ENCODE data around the gene RPL13. TPM values are rescaled to one million over a fixed set of nuclear protein-coding genes. Genes with fewer than 3 reads are reported as not detected.
A peak's percentile ranks its signal among the peaks of the same experiment; 100 is the strongest.

The RPL13 gene
- total RNA-seq, 3 donors from 2014 or later (not counting 1 experiment from before 2014, with no cell fraction given) = 1,286 to 1,549 (median 1,294) TPM

GRCh38 chr16:89593841-89594240, 33.4 kb downstream of the RPL13 start:
- peak overlapping the region; percentile 58 for H3K4me3 Mint-ChIP-seq
- no peaks in the 10 kb centered on the region for H3K36me3 ChIP-seq (ENCODE audit: control insufficient read depth, insufficient read depth, low read length)
- 29% methylated on average over 13 of the region's 15 CpGs for WGBS (ENCODE audit: insufficient coverage)
- no peaks in the 10 kb centered on the region for H3K9me3 ChIP-seq (ENCODE audit: control insufficient read depth, insufficient read depth, low read length)
- DNase-seq (peak in 1 of 2 donors; percentile 87), ATAC-seq (peak; percentile 82 to 96 (median 89))
- no peaks in the 10 kb centered on the region for H3K9me3 Mint-ChIP-seq
- H3K27ac Mint-ChIP-seq = peak overlapping the region; percentile 54 to 71
- peaks cover 6 to 8% of the 10 kb centered on the region in 2 donors for H3K4me1 Mint-ChIP-seq
- H3K4me3 ChIP-seq (ENCODE audit: low read length) = no peak overlapping the region
- H3K27ac ChIP-seq (ENCODE audit: low read length) = no peak overlapping the region
- intact Hi-C loops (cut with micrococcal nuclease) = no loop called here
- H3K36me3 Mint-ChIP-seq = no peaks in the 10 kb centered on the region
- TF ChIP-seq, protein P1, sequence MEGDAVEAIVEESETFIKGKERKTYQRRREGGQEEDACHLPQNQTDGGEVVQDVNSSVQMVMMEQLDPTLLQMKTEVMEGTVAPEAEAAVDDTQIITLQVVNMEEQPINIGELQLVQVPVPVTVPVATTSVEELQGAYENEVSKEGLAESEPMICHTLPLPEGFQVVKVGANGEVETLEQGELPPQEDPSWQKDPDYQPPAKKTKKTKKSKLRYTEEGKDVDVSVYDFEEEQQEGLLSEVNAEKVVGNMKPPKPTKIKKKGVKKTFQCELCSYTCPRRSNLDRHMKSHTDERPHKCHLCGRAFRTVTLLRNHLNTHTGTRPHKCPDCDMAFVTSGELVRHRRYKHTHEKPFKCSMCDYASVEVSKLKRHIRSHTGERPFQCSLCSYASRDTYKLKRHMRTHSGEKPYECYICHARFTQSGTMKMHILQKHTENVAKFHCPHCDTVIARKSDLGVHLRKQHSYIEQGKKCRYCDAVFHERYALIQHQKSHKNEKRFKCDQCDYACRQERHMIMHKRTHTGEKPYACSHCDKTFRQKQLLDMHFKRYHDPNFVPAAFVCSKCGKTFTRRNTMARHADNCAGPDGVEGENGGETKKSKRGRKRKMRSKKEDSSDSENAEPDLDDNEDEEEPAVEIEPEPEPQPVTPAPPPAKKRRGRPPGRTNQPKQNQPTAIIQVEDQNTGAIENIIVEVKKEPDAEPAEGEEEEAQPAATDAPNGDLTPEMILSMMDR (IDR thresholded peaks at IDR 0.05) = no peak
- peaks cover 20% of the 10 kb centered on the region for H3K4me1 ChIP-seq (ENCODE audit: control insufficient read depth, insufficient read depth, low read length)
- H3K27me3 Mint-ChIP-seq (ENCODE audit: low read depth in 2 of 2) = no peaks in the 10 kb centered on the region
- no peaks in the 10 kb centered on the region for H3K27me3 ChIP-seq (ENCODE audit: control insufficient read depth, insufficient read depth, low read length)

DNA sequence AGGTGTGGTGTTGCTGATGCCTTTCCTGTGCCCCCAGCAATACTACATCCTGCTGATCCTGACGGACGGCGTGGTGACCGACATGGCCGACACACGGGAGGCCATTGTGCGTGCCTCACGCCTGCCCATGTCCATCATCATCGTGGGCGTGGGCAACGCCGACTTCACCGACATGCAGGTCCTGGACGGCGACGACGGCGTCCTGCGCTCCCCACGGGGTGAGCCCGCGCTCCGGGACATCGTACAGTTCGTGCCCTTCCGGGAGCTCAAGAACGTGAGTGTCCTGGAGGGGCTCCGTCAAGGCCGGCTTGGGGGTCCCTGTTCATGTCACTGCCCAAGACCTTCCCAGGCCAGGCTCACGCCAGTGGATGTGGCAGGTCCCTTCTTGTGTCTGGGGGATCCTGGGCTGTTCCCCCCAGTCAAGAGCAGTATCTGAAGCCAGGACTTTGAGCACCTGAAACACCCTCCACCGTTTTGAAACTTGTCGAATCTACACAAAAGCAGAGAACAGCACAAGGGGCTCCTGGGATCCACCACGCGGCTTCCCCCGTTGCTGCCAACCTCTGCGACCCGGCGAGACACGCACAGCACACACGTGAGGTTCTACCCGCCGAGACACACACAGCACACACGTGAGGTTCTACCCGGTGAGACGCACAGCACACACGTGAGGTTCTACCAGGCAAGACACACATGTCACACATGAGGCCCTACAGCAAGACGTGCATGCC, 35.0 kb downstream of the RPL13 start:
- Mint-ChIP-seq H3K27me3 (ENCODE audit: low read depth in 2 of 2) (no peaks in the 10 kb centered on the region), H3K4me3 (no peak overlapping the region), H3K36me3 (no peaks in the 10 kb centered on the region), H3K4me1 (peaks cover 6 to 8% of the 10 kb centered on the region in 2 donors), H3K27ac (no peak overlapping the region), H3K9me3 (no peaks in the 10 kb centered on the region)
- TF ChIP-seq, protein P1 (IDR thresholded peaks at IDR 0.05) = no peak
- H3K4me3 ChIP-seq (ENCODE audit: low read length) = no peak overlapping the region
- H3K36me3 ChIP-seq (ENCODE audit: control insufficient read depth, insufficient read depth, low read length) = no peaks in the 10 kb centered on the region
- no peaks in the 10 kb centered on the region for H3K27me3 ChIP-seq (ENCODE audit: control insufficient read depth, insufficient read depth, low read length)
- intact Hi-C loops (cut with micrococcal nuclease) = no loop called here
- ATAC-seq (no peak), DNase-seq (no peak)
- no peaks in the 10 kb centered on the region for H3K9me3 ChIP-seq (ENCODE audit: control insufficient read depth, insufficient read depth, low read length)
- H3K27ac ChIP-seq (ENCODE audit: low read length) = no peak overlapping the region
- WGBS (ENCODE audit: insufficient coverage) = 96% methylated on average over 47 of the region's 47 CpGs
- peaks cover 20% of the 10 kb centered on the region for H3K4me1 ChIP-seq (ENCODE audit: control insufficient read depth, insufficient read depth, low read length)

- DNase-seq = no peak
- no peak for ATAC-seq
- TF ChIP-seq, protein P1 (IDR thresholded peaks at IDR 0.05) = no peak
- H3K27me3 ChIP-seq (ENCODE audit: control insufficient read depth, insufficient read depth, low read length) = no peaks in the 10 kb centered on the region
- no peaks in the 10 kb centered on the region for H3K9me3 ChIP-seq (ENCODE audit: control insufficient read depth, insufficient read depth, low read length)
- intact Hi-C loops (cut with micrococcal nuclease) = no loop called here
- H3K36me3 Mint-ChIP-seq = no peaks in the 10 kb centered on the region
- H3K4me1 Mint-ChIP-seq = peaks cover 6 to 8% of the 10 kb centered on the region in 2 donors
- peaks cover 20% of the 10 kb centered on the region for H3K4me1 ChIP-seq (ENCODE audit: control insufficient read depth, insufficient read depth, low read length)
- no peaks in the 10 kb centered on the region for H3K36me3 ChIP-seq (ENCODE audit: control insufficient read depth, insufficient read depth, low read length)
- no peak overlapping the region for H3K4me3 Mint-ChIP-seq
- H3K9me3 Mint-ChIP-seq = no peaks in the 10 kb centered on the region
- H3K27ac Mint-ChIP-seq = no peak overlapping the region
- WGBS (ENCODE audit: insufficient coverage) = 95% methylated on average over 25 of the region's 25 CpGs
- no peak overlapping the region for H3K4me3 ChIP-seq (ENCODE audit: low read length)
- no peak overlapping the region for H3K27ac ChIP-seq (ENCODE audit: low read length)
- H3K27me3 Mint-ChIP-seq (ENCODE audit: low read depth in 2 of 2) = no peaks in the 10 kb centered on the region
Observed at GRCh38 chr16:89596061-89596689, 35.7 kb downstream of the RPL13 start.

All from natural killer cell (primary cell).